Choroid plexus epithelial cell (primary cell): ENCODE data around the gene PTPRG.
A peak's percentile ranks its signal among the peaks of the same experiment; 100 is the strongest.

ENCODE experiments used
- DNase-seq: peaks from one replicate; pipeline ENCODE4 v3.0.0-alpha.2; 2010; ENCODE audit warnings: low read depth
- H3K4me3 ChIP-seq: 2 replicates; pipeline ENCODE4 v1.5.1; 2011; ENCODE audit warnings: low read depth, mild to moderate bottlenecking, control low read depth, low read length, moderate library complexity
- CTCF ChIP-seq: conservative IDR thresholded peaks from 2 replicates; pipeline ENCODE4 v1.5.1; 2011; ENCODE audit warnings: low read depth, mild to moderate bottlenecking, control low read depth, inconsistent platforms, low read length, moderate library complexity

The PTPRG gene

GRCh38 chr3:62135741-62136140, 574.4 kb downstream of the PTPRG start:
- H3K4me3 ChIP-seq = no peak overlapping the region
- TF ChIP-seq CTCF = no peak
- no peak for DNase-seq

- TF ChIP-seq CTCF = no peak
- no peak overlapping the region for H3K4me3 ChIP-seq
- peak; percentile 95 for DNase-seq
Measured at GRCh38 chr3:62139957-62140356, 578.6 kb downstream of the PTPRG start.

- no peak for TF ChIP-seq CTCF
- no peak for DNase-seq
- H3K4me3 ChIP-seq = no peak overlapping the region
Measured at GRCh38 chr3:62142331-62143085, 581.1 kb downstream of the PTPRG start.

- no peak for DNase-seq
- H3K4me3 ChIP-seq = no peak overlapping the region
- no peak for TF ChIP-seq CTCF
Measured at GRCh38 chr3:62143843-62144450, 582.6 kb downstream of the PTPRG start.

GRCh38 chr3:62144482-62144881, 583.1 kb downstream of the PTPRG start:
- no peak for TF ChIP-seq CTCF
- DNase-seq = no peak
- no peak overlapping the region for H3K4me3 ChIP-seq

- DNase-seq = no peak
- no peak overlapping the region for H3K4me3 ChIP-seq
- TF ChIP-seq CTCF = no peak
Measured at GRCh38 chr3:62145086-62145757, 583.9 kb downstream of the PTPRG start.
